ENCODE data around the gene PLXNC1. TPM values are rescaled to one million over a fixed set of nuclear protein-coding genes. Genes with fewer than 3 reads are reported as not detected.
A peak's percentile ranks its signal among the peaks of the same experiment; 100 is the strongest.

PLXNC1 gene
- total RNA-seq, 1 donor from 2014 or later: 15.7 TPM

- Histone ChIP-seq H3K4me1 (peaks cover 14% of the 10 kb centered on the region), H3K27me3 (peaks cover 19% of the 10 kb centered on the region), H3K9me3 (no peaks in the 10 kb centered on the region), H3K27ac (no peak overlapping the region), H3K36me3 (no peaks in the 10 kb centered on the region), H3K4me3 (no peak overlapping the region)
- intact Hi-C loops (cut with DNase I): loop anchor here (5.0 kb wide), 1 partner anchor 755 kb away; no protein-coding TSS in a partner anchor
- no peak for DNase-seq
- TF ChIP-seq CTCF (IDR thresholded peaks at IDR 0.05): no peak
- no peak for ATAC-seq
Measured at GRCh38 chr12:94152292-94153078, 4.1 kb downstream of the PLXNC1 start.

- no peaks in the 10 kb centered on the region for H3K27me3 ChIP-seq
- intact Hi-C loops (cut with DNase I): no loop called here
- H3K36me3 ChIP-seq: no peaks in the 10 kb centered on the region
- peaks cover 5% of the 10 kb centered on the region for H3K4me1 ChIP-seq
- DNase-seq: no peak
- no peak overlapping the region for H3K4me3 ChIP-seq
- no peak for ATAC-seq
- H3K27ac ChIP-seq: no peak overlapping the region
- TF ChIP-seq CTCF (IDR thresholded peaks at IDR 0.05): no peak
- no peaks in the 10 kb centered on the region for H3K9me3 ChIP-seq
Measured at GRCh38 chr12:94157181-94157580, 8.8 kb downstream of the PLXNC1 start.

- peak; percentile 59 for ATAC-seq
Measured at GRCh38 chr12:94157981-94158411, 9.6 kb downstream of the PLXNC1 start.

GRCh38 chr12:94158666-94159065, 10.3 kb downstream of the PLXNC1 start:
- TF ChIP-seq CTCF (IDR thresholded peaks at IDR 0.05): no peak
- no peak overlapping the region for H3K4me3 ChIP-seq
- no peaks in the 10 kb centered on the region for H3K27me3 ChIP-seq
- ATAC-seq (no peak), DNase-seq (no peak)
- intact Hi-C loops (cut with DNase I): no loop called here
- H3K9me3 ChIP-seq: no peaks in the 10 kb centered on the region
- H3K4me1 ChIP-seq: no peaks in the 10 kb centered on the region
- H3K36me3 ChIP-seq: no peaks in the 10 kb centered on the region
- no peak overlapping the region for H3K27ac ChIP-seq

More at GRCh38 chr12:94157981-94158411, 9.6 kb downstream of the PLXNC1 start:
- H3K27me3 ChIP-seq: no peaks in the 10 kb centered on the region
- H3K9me3 ChIP-seq: no peaks in the 10 kb centered on the region
- H3K4me3 ChIP-seq: no peak overlapping the region
- no peak overlapping the region for H3K27ac ChIP-seq
- TF ChIP-seq CTCF (IDR thresholded peaks at IDR 0.05): no peak
- intact Hi-C loops (cut with DNase I): no loop called here
- DNase-seq: no peak
- no peaks in the 10 kb centered on the region for H3K4me1 ChIP-seq
- H3K36me3 ChIP-seq: no peaks in the 10 kb centered on the region

- intact Hi-C loops (cut with DNase I): no loop called here
- Histone ChIP-seq H3K9me3 (no peaks in the 10 kb centered on the region), H3K36me3 (no peaks in the 10 kb centered on the region), H3K4me3 (no peak overlapping the region), H3K27ac (no peak overlapping the region), H3K4me1 (no peaks in the 10 kb centered on the region), H3K27me3 (no peaks in the 10 kb centered on the region)
- DNase-seq: no peak
- no peak for ATAC-seq
- no peak for TF ChIP-seq CTCF (IDR thresholded peaks at IDR 0.05)
Measured at GRCh38 chr12:94162108-94162507, 13.7 kb downstream of the PLXNC1 start.

Measured in upper lobe of right lung (tissue), 1 donor.